NCI-H2081 (cell line): ENCODE data around the gene DNAH17.

Source experiments
- DNase-seq, 2 experiments: peaks; one replicate each; lab custom pipeline; 2025; lab: John Stamatoyannopoulos, UW

Gene DNAH17

GRCh38 chr17:78605886-78606285, 28.7 kb upstream of the DNAH17 start:
- DNase-seq: no peak

GRCh38 chr17:78605429-78605828, 28.2 kb upstream of the DNAH17 start:
- DNase-seq: no peak

GRCh38 chr17:78602246-78602645, 25.1 kb upstream of the DNAH17 start:
- DNase-seq: no peak

- no peak for DNase-seq
Observed at GRCh38 chr17:78601577-78602190, 24.5 kb upstream of the DNAH17 start.

- no peak for DNase-seq
Observed at GRCh38 chr17:78600181-78600721, 23.1 kb upstream of the DNAH17 start.

- DNase-seq: no peak
Observed at GRCh38 chr17:78599419-78599818, 22.2 kb upstream of the DNAH17 start.

GRCh38 chr17:78598013-78598471, 20.8 kb upstream of the DNAH17 start:
- no peak for DNase-seq

GRCh38 chr17:78596871-78597764, 19.9 kb upstream of the DNAH17 start:
- DNase-seq: no peak

GRCh38 chr17:78595135-78595810, 18.1 kb upstream of the DNAH17 start:
- DNase-seq: no peak

- no peak for DNase-seq
Observed at GRCh38 chr17:78592991-78593329, 15.8 kb upstream of the DNAH17 start.

- no peak for DNase-seq
Observed at GRCh38 chr17:78591263-78591671, 14.1 kb upstream of the DNAH17 start.

GRCh38 chr17:78589885-78590284, 12.7 kb upstream of the DNAH17 start:
- DNase-seq: no peak

- no peak for DNase-seq
Observed at GRCh38 chr17:78589031-78589675, 12.0 kb upstream of the DNAH17 start.

GRCh38 chr17:78588258-78589030, 11.2 kb upstream of the DNAH17 start:
- DNase-seq: no peak

- DNase-seq: no peak
Observed at GRCh38 chr17:78585006-78585630, 7.9 kb upstream of the DNAH17 start.

GRCh38 chr17:78583091-78583490, 5.9 kb upstream of the DNAH17 start:
- no peak for DNase-seq

- no peak for DNase-seq
Observed at GRCh38 chr17:78581304-78581703, 4.1 kb upstream of the DNAH17 start.

- no peak for DNase-seq
Observed at GRCh38 chr17:78580277-78580804, 3.1 kb upstream of the DNAH17 start.

GRCh38 chr17:78576389-78577112, 645 bp downstream of the DNAH17 start:
- no peak for DNase-seq

- DNase-seq: no peak
Observed at GRCh38 chr17:78575899-78576298, 1.3 kb downstream of the DNAH17 start.
